ENCODE data around the gene ADAM11. TPM values are rescaled to one million over a fixed set of nuclear protein-coding genes. Genes with fewer than 3 reads are reported as not detected.
A peak's percentile ranks its signal among the peaks of the same experiment; 100 is the strongest.
"Not testable (repeated sequence)": the region's sequence is repeated elsewhere in the genome, so short reads cannot be mapped to it uniquely, and the experiment has no call there.

ADAM11 gene
- total and polyA plus RNA-seq, 2 experiments from 2014 or later: 0.20 to 0.22 TPM

GRCh38 chr17:44804302-44805089 is 45.7 kb downstream of the ADAM11 start:
- Histone ChIP-seq H3F3A (ENCODE audit: insufficient read depth) (peaks cover 22% of the 10 kb centered on the region), H3K36me3 (ENCODE audit: low read depth) (peaks cover 22% of the 10 kb centered on the region), H3K9me2 (ENCODE audit: insufficient read depth) (no peaks in the 10 kb centered on the region), H3K4me1 (ENCODE audit: insufficient read depth) (peaks cover 11% of the 10 kb centered on the region), H3K9me3 (ENCODE audit: low read depth) (no peaks in the 10 kb centered on the region), H3K79me2 (ENCODE audit: insufficient read depth) (peaks cover 96% of the 10 kb centered on the region), H3K27ac (no peak overlapping the region), H2AFZ (no peak overlapping the region), H3K9ac (no peak overlapping the region), H3K27me3 (replicated peaks; ENCODE audit: insufficient read depth) (no peaks in the 10 kb centered on the region), H4K20me1 (ENCODE audit: insufficient read depth) (no peaks in the 10 kb centered on the region), H3K4me2 (ENCODE audit: unreplicated experiment) (no peak overlapping the region), H3K4me3 (no peak overlapping the region)
- 88 to 91% methylated on average over 10 of the region's 10 CpGs for WGBS, 2 experiments (ENCODE audit: low coverage in 1 of 2, low lambda C conversion rate in 2 of 2, missing lambda C conversion rate in 2 of 2)
- no peak for DNase-seq
- TF ChIP-seq EZH2 (IDR thresholded peaks at IDR 0.05; ENCODE audit: insufficient read depth, poor library complexity, severe bottlenecking): no peak
- TF ChIP-seq EZH2phosphoT487 (IDR thresholded peaks at IDR 0.05; ENCODE audit: insufficient read depth, low read depth): no peak
- in situ Hi-C loops (cut with MboI): no loop called here

- Histone ChIP-seq H3K9me3 (ENCODE audit: low read depth) (no peaks in the 10 kb centered on the region), H3K36me3 (ENCODE audit: low read depth) (peaks cover 22% of the 10 kb centered on the region), H3K27ac (peak overlapping the region; percentile 32), H4K20me1 (ENCODE audit: insufficient read depth) (no peaks in the 10 kb centered on the region), H3K9ac (no peak overlapping the region), H2AFZ (no peak overlapping the region), H3F3A (ENCODE audit: insufficient read depth) (peaks cover 22% of the 10 kb centered on the region), H3K27me3 (replicated peaks; ENCODE audit: insufficient read depth) (no peaks in the 10 kb centered on the region), H3K4me1 (ENCODE audit: insufficient read depth) (peaks cover 15% of the 10 kb centered on the region), H3K4me2 (ENCODE audit: unreplicated experiment) (peak overlapping the region; percentile 7), H3K9me2 (ENCODE audit: insufficient read depth) (no peaks in the 10 kb centered on the region), H3K4me3 (no peak overlapping the region), H3K79me2 (ENCODE audit: insufficient read depth) (peaks cover 97% of the 10 kb centered on the region)
- no peak for TF ChIP-seq EZH2phosphoT487 (IDR thresholded peaks at IDR 0.05; ENCODE audit: insufficient read depth, low read depth)
- TF ChIP-seq EZH2 (IDR thresholded peaks at IDR 0.05; ENCODE audit: insufficient read depth, poor library complexity, severe bottlenecking): no peak
- DNase-seq: no peak
- in situ Hi-C loops (cut with MboI): no loop called here
- 62 to 76% methylated on average over 4 of the region's 4 CpGs for WGBS, 2 experiments (ENCODE audit: low coverage in 1 of 2, low lambda C conversion rate in 2 of 2, missing lambda C conversion rate in 2 of 2)
Measured at GRCh38 chr17:44807093-44807816, 48.5 kb downstream of the ADAM11 start.

GRCh38 chr17:44807817-44808155 is 49.0 kb downstream of the ADAM11 start:
- H3K9ac ChIP-seq: no peak overlapping the region
- WGBS, 2 experiments (ENCODE audit: low coverage in 1 of 2, low lambda C conversion rate in 2 of 2, missing lambda C conversion rate in 2 of 2): 14 to 17% methylated on average over 3 of the region's 3 CpGs
- H3K4me2 ChIP-seq (ENCODE audit: unreplicated experiment): peak overlapping the region; percentile 7

GRCh38 chr17:44808156-44808555 is 49.4 kb downstream of the ADAM11 start:
- 70 to 75% methylated on average over 4 of the region's 4 CpGs for WGBS, 2 experiments (ENCODE audit: low coverage in 1 of 2, low lambda C conversion rate in 2 of 2, missing lambda C conversion rate in 2 of 2)
- Histone ChIP-seq H3K4me3 (no peak overlapping the region), H3K79me2 (ENCODE audit: insufficient read depth) (peaks cover 98% of the 10 kb centered on the region), H2AFZ (no peak overlapping the region), H3K27ac (no peak overlapping the region), H3K9me3 (ENCODE audit: low read depth) (no peaks in the 10 kb centered on the region), H3K4me2 (ENCODE audit: unreplicated experiment) (no peak overlapping the region), H4K20me1 (ENCODE audit: insufficient read depth) (no peaks in the 10 kb centered on the region), H3K4me1 (ENCODE audit: insufficient read depth) (peaks cover 20% of the 10 kb centered on the region), H3F3A (ENCODE audit: insufficient read depth) (peaks cover 22% of the 10 kb centered on the region), H3K27me3 (replicated peaks; ENCODE audit: insufficient read depth) (no peaks in the 10 kb centered on the region), H3K9me2 (ENCODE audit: insufficient read depth) (no peaks in the 10 kb centered on the region), H3K36me3 (ENCODE audit: low read depth) (peaks cover 22% of the 10 kb centered on the region), H3K9ac (no peak overlapping the region)
- in situ Hi-C loops (cut with MboI): no loop called here
- no peak for DNase-seq
- TF ChIP-seq EZH2 (IDR thresholded peaks at IDR 0.05; ENCODE audit: insufficient read depth, poor library complexity, severe bottlenecking) (no peak), EZH2phosphoT487 (IDR thresholded peaks at IDR 0.05; ENCODE audit: insufficient read depth, low read depth) (no peak)

More at GRCh38 chr17:44807817-44808155, 49.0 kb downstream of the ADAM11 start:
- peaks cover 98% of the 10 kb centered on the region for H3K79me2 ChIP-seq (ENCODE audit: insufficient read depth)
- DNase-seq: peak; percentile 43
- H4K20me1 ChIP-seq (ENCODE audit: insufficient read depth): no peaks in the 10 kb centered on the region
- H3K27me3 ChIP-seq (replicated peaks; ENCODE audit: insufficient read depth): no peaks in the 10 kb centered on the region
- in situ Hi-C loops (cut with MboI): no loop called here
- peak overlapping the region; percentile 32 for H3K27ac ChIP-seq
- H3K4me1 ChIP-seq (ENCODE audit: insufficient read depth): peaks cover 17% of the 10 kb centered on the region
- no peaks in the 10 kb centered on the region for H3K9me3 ChIP-seq (ENCODE audit: low read depth)
- H3K36me3 ChIP-seq (ENCODE audit: low read depth): peaks cover 22% of the 10 kb centered on the region
- no peaks in the 10 kb centered on the region for H3K9me2 ChIP-seq (ENCODE audit: insufficient read depth)
- H2AFZ ChIP-seq: no peak overlapping the region
- no peak overlapping the region for H3K4me3 ChIP-seq
- peaks cover 22% of the 10 kb centered on the region for H3F3A ChIP-seq (ENCODE audit: insufficient read depth)
- TF ChIP-seq EZH2phosphoT487 (IDR thresholded peaks at IDR 0.05; ENCODE audit: insufficient read depth, low read depth) (no peak), EZH2 (IDR thresholded peaks at IDR 0.05; ENCODE audit: insufficient read depth, poor library complexity, severe bottlenecking) (no peak)

GRCh38 chr17:44808656-44809388 is 50.0 kb downstream of the ADAM11 start:
- H3K79me2 ChIP-seq (ENCODE audit: insufficient read depth): peaks cover 92% of the 10 kb centered on the region

More at GRCh38 chr17:44808656-44809388, 50.0 kb downstream of the ADAM11 start:
- Histone ChIP-seq H3K4me1 (ENCODE audit: insufficient read depth) (peaks cover 27% of the 10 kb centered on the region), H3K36me3 (ENCODE audit: low read depth) (peaks cover 16% of the 10 kb centered on the region), H3F3A (ENCODE audit: insufficient read depth) (peaks cover 22% of the 10 kb centered on the region)
- H3K9me2 ChIP-seq (ENCODE audit: insufficient read depth); H3K4me3 ChIP-seq; H3K27me3 ChIP-seq (replicated peaks; ENCODE audit: insufficient read depth); H2AFZ ChIP-seq; H4K20me1 ChIP-seq (ENCODE audit: insufficient read depth); H3K4me2 ChIP-seq (ENCODE audit: unreplicated experiment); DNase-seq; in situ Hi-C loops (cut with MboI); H3K9ac ChIP-seq; H3K27ac ChIP-seq; H3K9me3 ChIP-seq (ENCODE audit: low read depth): not testable (repeated sequence)
- 94 to 96% methylated on average over 9 of the region's 9 CpGs for WGBS, 2 experiments (ENCODE audit: low coverage in 1 of 2, low lambda C conversion rate in 2 of 2, missing lambda C conversion rate in 2 of 2)

Measured in GM23248 (cell line).